Stimulated activated CD8-positive, alpha-beta memory T cell treated with anti-CD3 and anti-CD28 coated beads, Interleukin-7, amount 100 ng/mL, for 4 hours (primary cell): ENCODE results near the gene MYOM1.
"Not testable (repeated sequence)": the region's sequence is repeated elsewhere in the genome, so short reads cannot be mapped to it uniquely, and the experiment has no call there.

Experiments
- DNase-seq, 2 donors: peaks; one replicate each; pipeline ENCODE4 v3.0.0-alpha.2; 2020; ENCODE audit warnings: low read depth in 2 of 2

Gene MYOM1

DNA sequence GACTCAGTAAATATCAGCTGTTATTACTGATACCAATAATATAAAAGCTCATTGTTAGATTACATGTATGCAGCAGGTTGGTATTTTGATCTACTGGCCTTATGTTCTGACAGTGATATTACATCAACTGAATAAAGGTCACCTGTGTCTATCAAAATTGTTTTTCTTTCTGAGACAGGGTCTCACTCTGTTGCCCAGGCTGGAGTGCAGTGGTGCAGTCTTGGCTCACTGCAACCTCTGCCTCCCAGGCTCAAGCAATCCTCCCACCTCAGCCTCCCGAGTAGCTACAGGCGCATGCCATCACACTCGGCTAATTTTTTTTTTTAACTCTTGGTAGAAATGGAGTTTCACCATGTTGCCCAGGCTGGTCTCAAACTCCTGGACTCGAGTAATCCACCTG is 1.1 kb upstream of the MYOM1 start:
- DNase-seq, result not testable (repeated sequence)

GRCh38 chr18:3219241-3219630 is 532 bp downstream of the MYOM1 start:
- no peak for DNase-seq

- DNase-seq, result no peak
These were observed 949 bp downstream of the MYOM1 start for GRCh38 chr18:3218819-3219218.

- no peak for DNase-seq
These were observed 1.7 kb downstream of the MYOM1 start for GRCh38 chr18:3217948-3218647.

DNA sequence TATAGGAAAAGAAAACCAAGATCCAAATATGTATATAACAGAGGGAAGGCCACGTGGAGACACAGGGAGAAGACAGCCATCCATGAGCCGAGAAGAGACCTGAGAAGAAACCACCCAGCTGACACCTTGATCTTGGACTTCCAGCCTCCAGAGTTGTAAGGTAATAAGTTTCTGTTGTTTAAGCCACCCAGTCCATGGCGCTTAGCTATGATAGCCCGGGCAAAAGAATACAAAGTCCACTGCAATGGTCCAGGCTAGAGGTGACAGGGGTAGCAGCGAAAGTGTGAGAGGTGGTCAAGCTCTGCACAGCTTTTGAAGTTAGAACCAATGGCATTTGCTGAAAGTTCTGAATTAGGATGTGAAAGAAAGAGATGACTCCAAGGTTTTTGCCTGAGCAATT is 2.8 kb downstream of the MYOM1 start:
- DNase-seq, result no peak

DNA sequence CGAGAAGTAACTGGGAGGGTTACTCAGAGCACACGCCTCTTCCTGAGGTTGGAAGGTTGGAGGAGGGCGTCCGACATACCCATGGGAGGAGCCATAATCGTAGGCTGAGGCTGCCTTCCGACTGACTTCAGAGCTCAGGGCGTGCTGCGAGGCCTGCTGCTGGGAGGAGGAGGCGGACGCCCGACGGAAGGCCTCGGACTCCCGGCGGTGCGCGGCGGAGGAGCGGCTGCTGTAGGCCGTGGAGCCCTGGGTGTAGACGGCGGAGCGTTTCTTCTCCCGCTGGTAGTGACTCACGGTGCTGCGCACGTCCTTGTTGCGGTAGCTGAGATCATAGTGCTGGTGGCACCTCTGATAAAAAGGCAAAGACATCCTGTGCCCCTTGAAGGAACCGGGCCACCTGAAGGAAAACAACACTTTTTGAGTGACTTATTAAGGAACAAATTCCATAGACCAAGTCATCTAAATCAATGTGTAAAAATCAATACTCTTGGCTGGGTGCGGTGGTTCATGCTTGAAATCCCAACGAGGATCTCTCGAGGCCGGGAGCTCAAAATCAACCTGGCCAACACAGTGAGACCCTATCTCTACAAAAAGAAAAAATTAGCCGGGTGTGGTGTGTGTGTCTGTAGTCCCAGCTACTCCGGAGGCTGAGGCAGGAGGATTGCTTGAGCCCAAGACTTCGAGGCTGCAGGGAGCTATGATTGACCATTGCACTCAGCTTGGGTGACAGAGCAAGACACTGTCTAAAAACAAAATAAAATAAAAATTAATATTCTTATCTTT is 4.7 kb downstream of the MYOM1 start:
- no peak for DNase-seq

DNA sequence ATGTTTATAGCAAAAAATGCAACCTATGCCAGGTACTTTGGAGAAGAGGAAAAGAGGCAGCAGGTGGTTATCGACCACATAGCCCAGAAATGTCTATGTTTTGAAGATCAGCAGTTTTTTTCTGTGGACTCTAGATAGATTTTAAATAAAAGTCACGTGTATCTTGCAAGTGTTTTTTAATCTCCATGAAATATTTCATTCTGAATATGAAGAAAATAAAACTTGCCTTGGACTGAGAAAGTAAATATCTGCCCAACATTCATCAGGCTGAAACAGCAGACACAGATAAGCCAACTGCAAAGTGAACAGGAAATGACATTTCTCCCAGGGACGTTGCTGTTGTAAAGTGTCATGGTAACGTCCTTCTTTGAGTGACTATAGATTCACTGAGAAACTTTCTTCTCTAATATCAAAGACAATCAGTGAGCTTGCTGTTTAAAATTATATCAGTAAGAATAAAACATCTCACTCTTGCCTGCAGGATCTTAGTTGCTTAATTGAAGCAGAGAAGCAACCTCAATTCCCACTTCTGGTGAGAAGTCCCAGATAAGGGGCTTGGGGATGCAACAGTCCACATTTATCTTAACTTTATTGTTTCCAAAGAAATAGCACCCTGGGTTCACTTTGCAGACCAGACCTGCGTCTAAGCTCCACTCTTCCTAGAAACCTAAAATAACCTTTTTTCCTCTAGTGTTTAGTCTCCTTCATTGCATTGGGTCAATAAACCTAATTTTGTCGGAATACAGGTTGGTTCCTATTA is 6.3 kb downstream of the MYOM1 start:
- DNase-seq, result no peak

- DNase-seq, result no peak
These were observed 7.1 kb downstream of the MYOM1 start for GRCh38 chr18:3212657-3213056.

- no peak for DNase-seq
These were observed 8.4 kb downstream of the MYOM1 start for GRCh38 chr18:3211236-3211992.

DNA sequence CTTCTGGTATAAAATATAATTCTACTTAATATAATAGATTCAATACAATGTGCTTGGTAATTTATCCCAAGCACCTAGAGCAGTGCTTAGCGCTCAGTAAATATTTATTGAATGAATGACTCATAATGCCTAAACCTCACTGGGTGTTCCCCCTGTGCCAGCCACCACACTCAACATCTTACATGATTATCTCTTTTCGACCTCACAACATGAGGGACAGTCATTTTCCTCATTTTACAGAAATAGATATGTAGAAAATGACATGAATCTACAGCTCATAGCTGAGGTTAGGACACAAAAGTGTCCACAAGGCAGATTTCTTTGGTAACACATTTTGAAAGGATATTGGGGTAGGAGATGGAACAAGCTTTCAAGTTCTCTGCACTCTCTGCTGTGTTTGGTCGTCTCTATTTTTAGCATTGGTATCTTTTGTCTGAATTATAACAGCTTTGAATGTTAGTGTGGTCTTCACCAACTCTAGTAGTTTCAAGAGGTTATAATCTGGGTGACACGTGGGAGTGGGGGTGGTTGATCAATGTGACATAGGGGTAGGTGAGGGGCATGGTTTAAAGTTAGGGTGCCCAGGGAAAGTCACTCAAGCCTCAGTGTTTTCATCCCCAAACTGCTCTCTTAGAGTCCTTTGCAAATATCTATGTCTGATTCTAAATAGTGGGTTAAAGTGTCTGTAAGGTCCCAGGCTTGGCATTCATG is 9.8 kb downstream of the MYOM1 start:
- DNase-seq, result no peak

- DNase-seq, result no peak
These were observed 12.2 kb downstream of the MYOM1 start for GRCh38 chr18:3207565-3207964.

DNA sequence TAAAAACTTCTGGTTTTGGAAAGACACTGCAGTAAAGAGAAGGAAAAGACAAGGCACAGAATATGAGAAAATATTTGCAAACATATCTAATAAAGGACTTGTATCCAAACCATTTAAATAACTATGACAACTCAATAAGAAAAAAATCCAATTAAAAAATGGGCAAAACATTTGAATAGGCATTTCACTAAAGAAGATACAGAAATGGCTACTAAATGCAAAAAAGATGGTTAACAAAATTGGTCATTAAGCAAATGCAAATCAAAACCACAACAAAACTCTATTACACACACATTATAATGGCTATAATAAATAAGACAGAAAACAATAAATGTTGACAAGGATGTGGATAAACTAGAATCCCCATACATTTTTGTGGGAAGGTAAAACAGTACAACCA is 14.5 kb downstream of the MYOM1 start:
- no peak for DNase-seq

DNA sequence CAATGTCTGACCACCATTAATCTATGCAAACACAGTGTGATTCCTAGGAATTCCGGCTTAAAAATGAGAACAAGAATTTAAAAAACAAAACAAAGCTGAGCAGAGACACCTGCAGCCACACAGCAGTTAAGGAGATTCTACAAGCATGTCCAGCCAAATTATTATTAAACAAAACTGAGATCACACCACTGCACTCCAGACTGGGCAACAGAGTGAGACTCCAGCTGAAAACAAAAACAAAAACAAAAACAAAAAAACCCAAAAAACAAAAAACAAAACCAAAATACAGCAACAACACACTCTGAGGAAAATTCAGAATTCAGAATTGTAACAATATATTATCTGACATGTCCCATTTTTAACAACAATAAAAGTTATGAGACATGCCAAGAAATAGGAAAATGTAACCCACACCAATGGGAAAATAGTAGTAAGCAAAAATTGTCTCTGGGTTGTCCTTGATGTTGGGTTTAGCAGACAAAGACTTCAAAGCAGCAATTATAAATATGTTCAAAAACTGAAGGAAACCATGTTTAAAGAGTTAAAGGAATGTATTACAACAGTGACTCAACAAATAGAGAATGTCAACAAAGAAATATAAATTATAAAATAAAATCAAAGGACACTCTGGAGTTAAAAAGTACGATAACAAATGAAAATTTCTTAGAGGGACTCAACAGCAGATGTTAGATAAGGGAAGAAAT is 19.7 kb downstream of the MYOM1 start:
- DNase-seq, result no peak

DNA sequence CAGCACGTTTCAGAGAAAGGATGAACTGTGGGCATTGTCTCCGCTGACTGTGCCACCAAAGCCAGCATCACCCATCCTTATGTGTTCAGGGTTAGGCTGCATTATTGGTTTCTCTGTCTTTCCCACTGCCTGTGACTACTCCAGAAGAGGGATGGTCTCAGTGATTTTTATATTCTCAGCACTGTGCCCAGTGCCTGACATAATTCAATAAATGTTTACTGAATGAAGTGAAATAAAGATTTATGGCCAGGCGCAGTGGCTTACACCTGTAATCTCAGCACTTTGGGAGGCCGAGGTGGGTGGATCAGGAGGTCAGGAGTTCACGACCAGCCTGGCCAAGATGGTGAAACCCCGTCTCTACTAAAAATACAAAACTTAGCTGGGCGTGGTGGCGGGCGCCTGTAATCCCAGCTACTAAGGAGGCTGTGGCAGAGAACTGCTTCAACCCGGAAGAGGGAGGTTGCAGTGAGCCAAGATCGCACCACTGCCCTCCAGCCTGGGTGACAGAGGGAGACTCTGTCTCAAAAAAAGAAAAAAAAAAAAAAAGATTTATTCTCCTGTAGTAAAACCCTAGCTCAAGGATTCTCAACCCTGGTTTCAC is 21.4 kb downstream of the MYOM1 start:
- not testable (repeated sequence) for DNase-seq

DNA sequence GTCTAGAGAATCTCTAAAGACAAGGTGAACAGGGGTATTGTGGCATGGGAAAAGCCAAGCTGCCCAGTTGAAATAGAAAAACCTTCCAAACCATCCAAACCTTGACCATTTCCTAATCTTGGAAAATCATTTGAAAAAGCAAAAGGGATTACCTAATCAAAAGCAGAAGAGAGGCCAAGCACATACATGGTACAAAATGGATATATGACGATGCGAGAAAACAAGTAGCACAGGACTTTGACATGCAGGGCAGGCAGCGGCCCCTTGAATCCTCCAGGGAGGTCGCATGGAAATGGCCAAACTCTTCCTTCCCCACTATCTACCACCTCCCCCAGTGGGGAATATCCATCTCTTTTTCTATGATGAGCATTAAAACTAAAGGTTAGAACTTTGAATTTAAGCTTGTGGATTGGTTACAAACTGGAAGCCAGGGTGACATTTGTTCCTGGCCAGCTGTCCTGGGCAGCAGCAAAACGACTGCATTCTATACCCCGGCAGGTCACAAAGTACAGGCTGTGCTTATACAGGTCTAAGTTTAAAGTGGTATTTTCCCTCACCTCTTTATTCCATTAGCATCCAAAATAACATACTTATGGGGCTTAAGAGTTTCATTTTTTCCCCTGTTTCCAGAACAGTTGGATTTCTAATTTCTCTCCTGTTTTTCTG is 24.7 kb downstream of the MYOM1 start:
- DNase-seq, result no peak

DNA sequence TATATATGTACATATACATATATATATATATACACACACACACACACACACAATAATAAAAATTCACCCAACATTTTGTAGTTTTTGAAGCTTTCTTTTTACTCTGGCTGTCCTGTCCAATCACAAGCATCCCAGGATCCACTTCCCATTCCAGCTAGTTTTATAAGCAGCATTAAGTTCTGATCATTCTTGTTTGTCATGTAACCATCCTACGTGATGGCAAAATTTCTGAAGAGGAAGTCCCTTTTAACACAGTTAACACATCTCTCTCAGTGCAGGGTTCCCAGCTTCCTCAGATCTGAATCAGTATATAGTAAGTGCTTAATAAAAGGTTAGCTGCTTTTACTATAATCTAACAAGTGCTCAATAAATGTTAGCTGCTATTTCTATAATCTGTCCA is 26.4 kb downstream of the MYOM1 start:
- DNase-seq, result no peak

DNA sequence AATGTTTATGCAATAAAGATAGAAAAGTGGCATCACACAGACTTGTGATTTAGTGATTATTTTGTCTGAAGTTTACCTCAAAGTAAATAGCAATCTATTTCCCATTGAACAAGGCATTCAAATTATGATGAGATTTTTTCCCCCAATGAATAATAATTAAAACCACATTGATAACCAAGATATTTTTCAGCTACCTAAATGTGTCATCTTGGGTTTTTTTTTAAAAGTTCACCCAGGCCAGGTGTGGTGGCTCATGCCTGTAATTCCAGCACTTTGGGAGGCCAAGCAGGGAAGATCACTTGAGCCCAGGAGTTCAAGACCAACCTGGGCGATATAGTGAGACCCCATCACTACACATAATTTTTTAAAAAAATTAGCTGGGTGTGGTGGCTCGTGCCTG is 27.0 kb downstream of the MYOM1 start:
- no peak for DNase-seq

- DNase-seq, result no peak
These were observed 27.5 kb downstream of the MYOM1 start for GRCh38 chr18:3192286-3192685.

- no peak for DNase-seq
These were observed 29.2 kb downstream of the MYOM1 start for GRCh38 chr18:3190610-3191009.

- no peak for DNase-seq
These were observed 29.9 kb downstream of the MYOM1 start for GRCh38 chr18:3189884-3190283.
